ENCODE measurements around the gene TMEM87B.

- TF ChIP-seq POLR2AphosphoS5 (IDR thresholded peaks at IDR 0.05) = no peak
- no peak for TF ChIP-seq CTCF (IDR thresholded peaks at IDR 0.05)
Observed at GRCh38 chr2:112024231-112024630, 30.8 kb upstream of the TMEM87B start.

Data from transverse colon (tissue), 4 donors.